ENCODE results near the gene PCDHGA1.
A peak's percentile ranks its signal among the peaks of the same experiment; 100 is the strongest.

Gene PCDHGA1

GRCh38 chr5:141484310-141484640 is 154.0 kb downstream of the PCDHGA1 start:
- Histone ChIP-seq H3K27me3 (no peaks in the 10 kb centered on the region), H3K4me1 (peaks cover 86% of the 10 kb centered on the region), H3K36me3 (peaks cover 32% of the 10 kb centered on the region), H3K9ac (peak overlapping the region; percentile 80; the same call in 1 of the 2 replicates), H3K9me3 (0 out of 2 replicates have a peak, but pooled peaks cover 8% of the 10 kb centered on the region), H3K4me3 (peak overlapping the region; percentile 71), H3K27ac (no peak overlapping the region), H3K4me2 (peak overlapping the region; percentile 96), H4K20me1 (peaks cover 11% of the 10 kb centered on the region)
- no peak for TF ChIP-seq Cebpa-rat (IDR thresholded peaks at IDR 0.05)

- Histone ChIP-seq H3K9ac (peak within 1 kb of the TSS; percentile 80), H3K9me3 (0 out of 2 replicates have a peak, but pooled peaks cover 8% of the 10 kb centered on the region), H3K4me3 (peak within 1 kb of the TSS; percentile 71), H3K4me2 (peak within 1 kb of the TSS; percentile 96), H3K27me3 (no peaks in the 10 kb centered on the region), H3K27ac (peak within 1 kb of the TSS; percentile 75), H4K20me1 (peaks cover 11% of the 10 kb centered on the region; the same call in 1 of the 2 replicates), H3K36me3 (peaks cover 37% of the 10 kb centered on the region), H3K4me1 (peaks cover 86% of the 10 kb centered on the region)
- TF ChIP-seq Cebpa-rat (IDR thresholded peaks at IDR 0.05) = no peak
Measured at GRCh38 chr5:141484641-141485311, 154.5 kb downstream of the PCDHGA1 start, which contains the start of gene PCDHGC4. PCDHGC4 (plus strand) TSS chr5:141485030; CDS start chr5:141485174, 144 bp downstream.

- H3K9ac ChIP-seq = peak overlapping the region; percentile 80
- peak overlapping the region; percentile 71 for H3K4me3 ChIP-seq
- peaks cover 11% of the 10 kb centered on the region; the same call in 1 of the 2 replicates for H4K20me1 ChIP-seq
- H3K27me3 ChIP-seq = no peaks in the 10 kb centered on the region
- H3K27ac ChIP-seq = peak overlapping the region; percentile 75
- peaks cover 86% of the 10 kb centered on the region for H3K4me1 ChIP-seq
- no peak for TF ChIP-seq Cebpa-rat (IDR thresholded peaks at IDR 0.05)
- H3K4me2 ChIP-seq = peak overlapping the region; percentile 96
- 0 out of 2 replicates have a peak, but pooled peaks cover 8% of the 10 kb centered on the region for H3K9me3 ChIP-seq
- H3K36me3 ChIP-seq = peaks cover 44% of the 10 kb centered on the region
Measured at GRCh38 chr5:141485321-141486055, 155.2 kb downstream of the PCDHGA1 start.

GRCh38 chr5:141486091-141486490 is 155.8 kb downstream of the PCDHGA1 start:
- Histone ChIP-seq H3K4me2 (peak overlapping the region; percentile 96), H3K4me3 (peak overlapping the region; percentile 71), H3K4me1 (peaks cover 86% of the 10 kb centered on the region), H3K27ac (no peak overlapping the region), H4K20me1 (peaks cover 11% of the 10 kb centered on the region; the same call in 1 of the 2 replicates), H3K36me3 (peaks cover 44% of the 10 kb centered on the region), H3K9ac (no peak overlapping the region), H3K27me3 (no peaks in the 10 kb centered on the region), H3K9me3 (0 out of 2 replicates have a peak, but pooled peaks cover 8% of the 10 kb centered on the region)
- no peak for TF ChIP-seq Cebpa-rat (IDR thresholded peaks at IDR 0.05)

GRCh38 chr5:141487131-141487530 is 156.8 kb downstream of the PCDHGA1 start:
- Histone ChIP-seq H3K4me1 (peaks cover 90% of the 10 kb centered on the region), H4K20me1 (peaks cover 11% of the 10 kb centered on the region; the same call in 1 of the 2 replicates), H3K36me3 (peaks cover 40% of the 10 kb centered on the region), H3K27me3 (no peaks in the 10 kb centered on the region), H3K27ac (no peak overlapping the region; the same call in 1 of the 2 replicates), H3K4me2 (peak overlapping the region; percentile 96), H3K4me3 (no peak overlapping the region), H3K9me3 (0 out of 2 replicates have a peak, but pooled peaks cover 8% of the 10 kb centered on the region), H3K9ac (no peak overlapping the region)
- TF ChIP-seq Cebpa-rat (IDR thresholded peaks at IDR 0.05) = no peak

- H3K27ac ChIP-seq = no peak within 1 kb of the TSS
- H3K9ac ChIP-seq = no peak within 1 kb of the TSS; the same call in 1 of the 2 replicates
- H3K4me2 ChIP-seq = peak within 1 kb of the TSS; percentile 96
- peaks cover 11% of the 10 kb centered on the region; the same call in 1 of the 2 replicates for H4K20me1 ChIP-seq
- H3K4me3 ChIP-seq = no peak within 1 kb of the TSS
- peaks cover 97% of the 10 kb centered on the region for H3K4me1 ChIP-seq
- H3K36me3 ChIP-seq = peaks cover 40% of the 10 kb centered on the region
- TF ChIP-seq Cebpa-rat (IDR thresholded peaks at IDR 0.05) = no peak
- H3K9me3 ChIP-seq = 0 out of 2 replicates have a peak, but pooled peaks cover 8% of the 10 kb centered on the region
- H3K27me3 ChIP-seq = no peaks in the 10 kb centered on the region
Measured at GRCh38 chr5:141488591-141489561, 158.6 kb downstream of the PCDHGA1 start, which contains the start of gene PCDHGC5. PCDHGC5 (plus strand) TSS chr5:141489081; CDS start chr5:141489241, 160 bp downstream.

GRCh38 chr5:141489841-141490240 is 159.5 kb downstream of the PCDHGA1 start:
- Histone ChIP-seq H3K4me3 (no peak overlapping the region), H3K27me3 (no peaks in the 10 kb centered on the region), H3K9me3 (0 out of 2 replicates have a peak, but pooled peaks cover 8% of the 10 kb centered on the region), H3K27ac (no peak overlapping the region), H4K20me1 (peaks cover 11% of the 10 kb centered on the region; the same call in 1 of the 2 replicates), H3K9ac (no peak overlapping the region; the same call in 1 of the 2 replicates), H3K36me3 (peaks cover 40% of the 10 kb centered on the region), H3K4me1 (peaks cover 99% of the 10 kb centered on the region), H3K4me2 (peak overlapping the region; percentile 96)
- TF ChIP-seq Cebpa-rat (IDR thresholded peaks at IDR 0.05) = no peak

- Histone ChIP-seq H3K4me2 (peak overlapping the region; percentile 96), H3K9me3 (0 out of 2 replicates have a peak, but pooled peaks cover 8% of the 10 kb centered on the region), H3K36me3 (peaks cover 40% of the 10 kb centered on the region), H3K27me3 (no peaks in the 10 kb centered on the region), H4K20me1 (peaks cover 10% of the 10 kb centered on the region; the same call in 1 of the 2 replicates), H3K4me3 (no peak overlapping the region), H3K27ac (no peak overlapping the region), H3K4me1 (peaks cover 100% of the 10 kb centered on the region), H3K9ac (no peak overlapping the region)
- TF ChIP-seq Cebpa-rat (IDR thresholded peaks at IDR 0.05) = no peak
Measured at GRCh38 chr5:141490271-141490670, 160.0 kb downstream of the PCDHGA1 start.

Data from BLaER1 (cell line).